ENCODE results near the gene AMER3. TPM values are rescaled to one million over a fixed set of nuclear protein-coding genes. Genes with fewer than 3 reads are reported as not detected.

Gene AMER3
- polyA plus RNA-seq, 1 donor = 0.03 TPM

DNA sequence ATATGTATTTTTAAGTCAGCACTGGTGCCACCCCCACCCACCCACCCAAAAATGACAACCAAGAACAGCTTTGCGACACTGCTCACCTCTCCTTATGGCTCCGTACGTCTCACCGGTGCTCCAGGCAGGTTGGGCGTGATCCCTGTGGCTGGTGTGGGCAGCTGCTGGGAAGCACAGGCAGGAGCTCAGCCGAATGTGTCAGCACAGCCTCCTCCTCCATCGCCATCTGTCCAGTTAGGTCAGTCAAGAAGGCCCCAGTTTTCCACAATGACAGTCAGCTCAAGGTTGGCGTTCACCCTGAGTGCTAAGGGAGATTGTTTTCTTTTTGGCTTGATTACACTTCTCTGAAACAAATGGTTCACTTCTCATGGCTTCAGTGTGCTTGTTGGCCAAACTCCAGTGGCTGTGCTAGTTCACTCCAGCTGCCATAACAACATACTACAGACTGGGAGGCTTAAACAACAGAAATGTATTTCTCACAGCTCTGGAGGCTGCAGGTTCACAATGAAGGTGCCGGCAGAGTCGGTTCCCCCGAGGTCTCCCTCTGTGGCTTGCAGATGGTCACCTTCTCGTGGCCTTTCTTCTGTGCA is 30.2 kb downstream of the AMER3 start:
- DNase-seq = no peak

DNA sequence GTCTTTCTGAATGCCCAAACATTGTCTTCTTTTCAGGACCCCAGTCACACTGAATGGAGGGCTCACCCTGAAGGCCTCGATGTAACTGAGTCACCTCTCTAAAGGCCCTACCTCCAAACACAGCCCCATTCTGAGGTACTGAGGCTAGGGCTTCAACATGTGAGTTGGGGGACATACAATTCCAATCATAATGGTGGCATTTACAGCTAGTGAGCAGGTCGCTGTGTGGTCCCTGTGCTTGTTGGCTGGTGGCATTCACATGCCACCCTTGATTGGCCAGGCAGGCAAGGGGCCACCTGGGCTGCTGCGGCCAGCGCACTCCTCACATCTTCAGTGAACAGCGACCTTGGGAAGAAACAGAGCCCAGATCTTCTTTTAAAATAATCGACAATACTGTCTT is 30.7 kb downstream of the AMER3 start:
- DNase-seq = no peak

DNA sequence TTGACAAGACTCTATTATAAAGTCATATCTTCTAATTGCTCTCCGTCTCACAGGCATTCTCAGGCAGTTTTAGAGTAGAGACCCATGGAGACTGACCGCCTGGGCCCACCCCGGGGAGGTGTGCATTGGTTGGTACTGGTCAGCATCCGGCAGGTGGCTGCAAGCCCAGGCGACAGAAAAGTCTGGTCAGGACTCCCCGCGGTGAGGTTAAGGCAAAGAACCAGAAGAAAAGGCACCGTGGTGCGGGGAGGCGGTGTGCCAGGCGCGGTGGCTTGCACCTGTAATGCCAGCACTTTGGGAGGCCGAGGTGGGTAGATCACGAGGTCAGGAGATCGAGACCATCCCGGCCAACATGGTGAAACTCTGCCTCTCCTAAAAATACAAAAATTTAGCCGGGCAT is 32.5 kb downstream of the AMER3 start:
- DNase-seq = no peak

DNA sequence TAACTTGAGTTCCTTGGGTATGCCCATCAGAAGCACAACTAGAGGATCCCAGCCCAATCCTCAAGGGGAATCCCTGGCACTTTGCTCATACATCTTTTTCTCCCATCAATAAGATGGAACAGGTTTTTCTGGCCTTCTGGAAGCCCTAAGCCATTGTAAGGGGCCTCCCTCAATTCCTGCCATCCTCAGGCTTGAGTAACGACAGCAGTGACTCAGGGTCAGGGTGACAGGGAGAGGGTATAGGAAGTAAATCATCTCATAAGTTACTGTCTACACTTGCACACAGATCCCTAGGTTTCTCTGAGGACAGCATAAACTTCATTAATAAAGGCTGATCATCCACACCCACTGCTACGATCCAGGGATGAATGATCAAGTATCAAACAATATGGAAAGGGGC is 35.0 kb downstream of the AMER3 start:
- no peak for DNase-seq

DNA sequence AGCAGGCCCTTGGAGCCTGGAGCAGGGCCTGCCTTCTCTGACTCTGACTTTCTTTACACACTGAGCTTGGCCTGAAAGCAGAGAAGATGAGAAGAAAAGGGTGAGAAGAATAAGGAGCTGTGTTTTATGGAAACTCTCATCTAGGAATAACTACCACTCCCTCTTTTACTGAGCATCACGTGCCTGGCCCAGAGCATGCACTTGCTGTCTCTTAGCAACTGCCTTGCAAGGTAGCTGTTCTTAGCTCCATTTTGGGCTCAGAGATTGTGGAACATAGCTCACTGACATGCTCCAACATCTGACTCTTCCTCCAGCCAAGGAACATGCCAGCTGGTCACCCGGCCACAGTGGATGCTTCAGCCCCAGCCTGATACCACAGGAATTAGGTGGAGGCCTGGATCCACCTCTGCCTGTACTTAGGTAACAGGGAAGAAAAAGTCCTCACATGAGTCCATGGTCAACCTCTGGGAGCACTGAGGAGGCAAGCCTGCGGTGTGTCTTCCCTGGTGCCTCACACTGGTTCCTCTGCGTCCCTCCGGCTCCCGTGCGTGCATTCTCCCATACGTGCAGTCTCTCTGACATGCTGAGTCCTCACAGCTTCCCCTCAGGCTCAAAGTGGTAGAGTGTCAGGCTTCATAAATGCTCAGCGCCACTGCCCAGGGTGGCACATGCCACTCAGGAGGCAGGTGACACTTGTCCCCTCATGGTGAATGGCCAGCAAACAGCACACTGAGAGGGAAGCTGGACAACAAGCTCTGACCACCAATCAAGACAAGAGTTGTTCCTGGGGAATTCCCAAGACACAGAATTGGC is 35.7 kb downstream of the AMER3 start:
- DNase-seq = no peak

DNA sequence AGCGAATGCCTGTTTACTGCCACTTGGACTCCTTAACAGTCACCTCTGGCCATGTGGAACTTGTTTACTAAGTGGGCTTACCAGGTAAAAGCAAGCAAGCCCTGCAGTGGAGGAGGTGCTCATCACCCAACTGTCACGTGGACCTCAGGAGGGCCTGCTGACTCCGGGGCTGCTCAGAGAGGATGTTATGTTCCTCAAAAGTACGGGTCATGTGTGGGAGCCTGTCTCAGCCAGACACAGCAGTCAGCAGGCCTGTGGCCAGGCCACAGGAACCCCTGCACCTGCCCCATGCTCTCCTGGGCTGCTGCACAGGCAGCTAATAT is 36.2 kb downstream of the AMER3 start:
- DNase-seq = no peak

DNA sequence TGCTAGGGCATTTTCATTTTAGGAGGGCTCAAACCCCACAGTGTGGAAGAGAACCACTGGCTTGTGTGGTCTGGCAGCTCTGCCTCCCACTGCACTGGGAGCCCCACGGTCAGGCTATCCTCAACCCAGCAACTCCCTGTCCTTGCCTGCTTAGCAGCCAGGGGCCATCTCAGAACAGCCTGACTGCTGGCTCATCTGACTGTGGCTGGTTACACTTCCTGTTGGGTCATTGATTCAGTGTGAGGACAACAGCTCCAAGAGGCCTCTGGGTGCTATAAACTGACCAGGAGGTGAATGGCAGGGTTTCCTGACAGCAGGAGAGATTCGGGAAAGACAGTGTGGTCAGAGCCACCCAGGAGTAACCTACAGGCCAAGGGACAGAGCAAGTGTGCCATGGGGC is 40.1 kb downstream of the AMER3 start:
- DNase-seq = no peak

DNA sequence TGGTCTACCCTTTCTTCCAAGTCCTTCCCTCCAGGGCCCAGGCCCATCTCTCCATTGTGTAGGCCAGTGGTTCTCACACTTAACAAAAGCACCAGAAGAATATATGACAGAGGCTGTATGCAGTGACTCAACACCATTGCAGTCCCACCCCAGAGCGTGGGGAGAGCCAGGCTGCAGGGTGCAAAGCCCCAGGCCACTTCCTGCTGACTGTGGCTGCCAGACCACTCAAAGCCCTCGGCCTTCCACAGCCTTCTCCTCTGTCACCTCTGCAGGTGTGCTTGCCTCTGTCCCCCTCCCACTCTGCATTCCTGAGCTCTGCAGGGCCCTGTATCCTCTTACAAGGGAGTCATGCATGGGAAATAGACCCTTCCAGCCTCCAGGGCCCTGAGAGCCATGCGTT is 41.0 kb downstream of the AMER3 start:
- DNase-seq = peak; percentile 64

DNA sequence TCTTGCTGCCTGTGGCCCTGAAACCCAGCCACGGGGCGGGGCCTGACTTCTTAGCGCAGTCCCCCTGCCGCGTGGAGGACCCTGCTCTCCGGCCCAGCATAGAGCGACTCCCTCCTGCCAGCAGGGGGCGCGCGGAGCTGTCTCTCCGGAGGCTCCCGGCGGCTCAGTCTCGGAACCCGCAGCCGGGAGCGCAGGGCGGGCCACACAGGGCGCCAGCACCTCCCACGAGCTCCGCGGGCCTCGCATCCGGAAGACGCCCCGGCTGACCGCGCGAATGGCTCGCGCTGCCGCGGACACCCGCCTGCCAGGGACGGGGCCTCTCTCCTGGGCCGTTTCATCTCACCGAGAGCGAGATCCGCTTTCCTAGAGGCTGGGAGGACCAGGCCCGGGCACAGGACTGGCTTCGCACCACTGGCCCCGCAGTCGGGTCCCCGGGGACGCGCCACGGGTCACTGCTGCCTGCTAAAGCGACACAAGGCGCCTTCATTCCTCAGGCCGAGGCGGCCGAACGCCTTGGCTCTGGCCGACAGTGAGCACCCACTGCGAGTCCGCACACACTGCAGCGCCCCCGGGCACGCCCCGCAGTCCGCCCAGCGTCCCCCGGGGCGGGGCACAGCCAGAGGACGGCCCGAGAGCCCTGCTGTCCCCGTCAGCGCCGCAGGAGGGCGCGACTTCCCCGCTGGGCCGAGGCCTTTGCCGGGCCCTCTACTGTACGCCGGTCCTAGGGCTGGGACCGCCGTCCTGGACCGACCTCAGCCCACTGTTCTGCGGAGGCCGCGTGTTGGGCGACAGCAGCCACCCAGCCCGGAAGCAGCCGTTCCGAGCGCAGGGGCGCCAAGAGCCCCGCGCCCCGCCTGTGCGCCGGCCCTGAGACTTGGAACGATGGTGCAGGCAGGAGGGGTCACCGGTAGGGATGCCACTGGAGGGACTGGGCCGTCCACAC is 42.4 kb downstream of the AMER3 start:
- DNase-seq = peak; percentile 90

DNA sequence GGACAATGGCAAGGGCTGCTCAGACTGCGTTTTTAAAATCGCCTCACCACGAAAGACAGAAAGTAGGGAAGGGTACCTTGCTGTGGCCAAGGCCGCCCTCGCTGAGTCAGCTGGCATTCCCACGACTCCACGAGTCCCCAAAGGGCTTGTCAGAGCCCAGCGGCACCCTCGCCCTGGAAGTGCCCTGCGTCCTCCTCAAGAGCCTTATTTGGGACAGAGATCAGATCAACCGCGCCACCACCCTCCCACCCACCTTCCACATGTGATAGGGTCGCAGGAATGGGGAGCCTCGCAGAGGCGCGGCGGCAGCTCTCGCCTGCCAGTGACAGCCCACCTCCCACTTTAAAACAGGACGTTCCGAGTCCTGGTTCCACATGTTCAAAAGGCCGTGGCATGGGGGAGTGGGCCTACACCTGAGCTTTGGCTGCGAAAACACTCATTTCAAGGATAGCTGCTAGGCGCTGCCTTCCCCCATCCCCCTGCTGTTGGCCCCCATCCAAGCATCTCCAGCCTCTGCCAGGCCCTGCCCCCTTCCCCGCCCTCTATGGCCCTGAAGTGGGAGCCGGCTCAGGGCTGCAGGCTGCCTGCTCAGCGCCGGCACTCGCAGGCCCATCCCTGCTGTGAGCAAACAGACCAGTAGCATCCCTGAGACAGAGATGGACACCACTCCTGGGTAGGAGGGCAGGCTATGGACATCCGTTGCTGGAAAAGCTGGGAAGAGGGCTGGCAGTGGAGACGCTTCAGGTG is 43.3 kb downstream of the AMER3 start:
- peak; percentile 46 for DNase-seq

DNA sequence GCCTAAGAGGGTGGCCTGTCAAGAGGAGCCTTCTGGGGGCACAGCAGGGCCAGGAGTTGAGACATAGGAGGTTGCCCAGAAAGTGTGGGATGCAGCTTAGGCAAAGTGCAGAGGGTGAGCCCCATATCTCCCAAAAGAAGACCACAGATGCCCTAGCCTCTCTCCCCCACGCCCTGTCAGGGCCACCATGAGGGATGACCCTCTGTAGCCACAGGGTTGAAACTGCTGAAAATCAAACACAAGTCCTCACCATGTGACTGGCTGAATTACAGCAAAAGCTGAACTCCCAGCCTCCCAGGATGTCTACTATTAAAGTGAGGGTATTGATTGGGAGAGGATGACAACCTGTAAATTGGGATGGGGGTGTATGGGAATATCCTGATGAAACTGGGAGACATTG is 44.0 kb downstream of the AMER3 start:
- DNase-seq = no peak

DNA sequence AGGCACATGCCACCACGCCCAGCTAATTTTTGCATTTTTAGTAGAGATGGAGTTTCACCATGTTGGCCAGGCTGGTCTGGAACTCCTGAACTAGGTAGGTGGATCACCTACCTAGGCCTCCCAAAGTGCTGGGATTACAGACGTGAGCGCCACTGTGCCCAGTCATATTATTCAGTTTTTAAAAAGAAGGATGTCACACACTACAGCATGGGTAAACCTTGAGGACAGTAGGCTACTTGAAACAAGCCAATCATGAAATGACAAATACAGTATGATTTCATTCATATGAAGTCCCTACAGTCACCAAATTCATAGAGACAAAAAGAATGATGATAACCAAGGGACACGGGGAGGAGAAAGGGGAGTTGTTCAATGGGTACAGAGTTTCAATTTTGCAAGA is 50.3 kb downstream of the AMER3 start:
- DNase-seq = no peak

DNA sequence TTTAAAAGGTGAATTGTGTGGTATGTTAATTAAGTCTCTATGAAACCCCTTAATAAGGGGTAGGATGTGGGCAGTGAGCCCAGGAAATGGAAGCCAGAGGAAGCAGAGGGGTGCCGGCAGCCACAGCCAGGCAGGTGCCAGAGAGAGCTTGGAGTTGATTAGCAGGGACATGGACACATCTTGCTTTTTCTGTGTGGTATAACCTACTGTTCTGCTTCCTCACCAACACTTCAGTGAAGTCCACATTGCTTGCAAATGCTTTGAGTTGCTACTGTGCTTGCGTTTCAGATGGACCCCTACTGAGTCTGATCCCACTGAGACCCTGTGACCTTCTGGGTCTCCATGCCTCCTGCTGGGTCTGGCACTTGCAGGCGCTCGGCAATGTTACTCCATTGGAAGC is 51.0 kb downstream of the AMER3 start:
- no peak for DNase-seq

DNA sequence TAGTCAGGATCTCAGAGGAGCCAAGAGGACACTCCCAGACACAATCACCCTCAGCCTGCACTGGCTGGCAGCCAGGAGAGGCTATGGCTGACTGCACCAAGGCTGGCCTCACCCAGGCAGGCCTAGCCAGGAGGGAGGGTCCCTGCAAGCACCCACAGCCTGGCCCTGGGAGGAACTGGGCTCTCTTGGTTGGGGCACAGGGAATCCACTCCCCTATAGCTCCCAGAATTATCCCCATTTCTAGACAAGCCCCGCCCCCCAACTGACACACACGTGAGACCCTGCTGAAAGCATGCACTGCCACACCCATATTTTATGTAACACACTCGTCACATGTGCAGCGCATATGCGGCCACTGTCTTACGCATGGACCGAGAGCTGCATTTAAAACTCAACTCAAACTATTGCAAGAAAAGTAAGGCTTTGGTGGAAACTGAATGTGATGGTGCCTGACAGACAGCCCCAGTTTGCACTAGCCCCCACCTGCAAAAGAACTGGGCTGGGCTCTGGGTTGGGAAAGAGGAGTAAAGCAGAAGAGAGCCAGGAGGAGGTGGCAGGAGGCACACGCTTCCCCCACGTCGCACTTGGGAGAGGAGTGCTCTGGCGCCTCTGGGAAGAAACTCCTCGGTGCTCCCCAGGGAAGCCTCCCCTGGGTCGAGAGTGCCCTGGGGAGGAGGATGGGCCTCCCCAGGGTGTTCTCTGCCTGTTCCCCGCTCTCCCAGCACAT is 52.5 kb downstream of the AMER3 start:
- DNase-seq = no peak

DNA sequence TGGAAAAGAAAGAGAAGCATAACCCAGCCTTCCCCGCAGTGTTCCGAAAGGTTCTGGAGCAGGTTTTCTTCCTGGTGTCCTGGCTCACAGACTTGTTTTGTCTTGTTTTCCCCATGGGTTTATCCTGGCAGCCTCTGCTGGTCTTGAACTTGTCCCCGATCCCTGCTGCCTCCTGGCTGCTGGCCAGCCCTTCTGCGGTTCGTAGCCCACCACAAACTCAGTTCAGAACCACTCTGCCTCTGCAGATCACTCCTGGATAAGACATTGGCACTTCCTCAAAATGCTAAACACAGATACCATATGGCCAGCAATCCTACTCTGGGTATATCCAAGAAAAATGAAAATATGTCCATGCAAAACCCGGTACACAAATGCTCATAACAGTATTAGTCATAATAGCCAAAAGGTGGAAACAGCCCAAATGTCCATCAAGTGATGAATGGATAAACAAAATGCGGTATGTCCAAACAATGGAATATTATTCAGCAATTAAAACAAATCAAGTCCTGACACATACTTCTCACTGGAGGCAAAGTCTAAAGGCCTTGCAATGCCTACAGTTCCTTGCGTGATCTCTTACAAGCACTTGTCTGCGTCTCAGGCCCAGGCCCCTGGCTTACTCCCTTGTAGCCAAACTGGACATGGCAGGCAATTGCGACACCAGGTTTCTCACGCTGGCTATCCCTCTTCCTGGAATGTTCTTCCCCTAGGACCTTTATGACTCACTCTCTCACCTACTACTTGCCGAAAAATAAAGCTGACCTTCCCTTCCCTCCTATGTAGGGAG is 53.3 kb downstream of the AMER3 start:
- DNase-seq = no peak

DNA sequence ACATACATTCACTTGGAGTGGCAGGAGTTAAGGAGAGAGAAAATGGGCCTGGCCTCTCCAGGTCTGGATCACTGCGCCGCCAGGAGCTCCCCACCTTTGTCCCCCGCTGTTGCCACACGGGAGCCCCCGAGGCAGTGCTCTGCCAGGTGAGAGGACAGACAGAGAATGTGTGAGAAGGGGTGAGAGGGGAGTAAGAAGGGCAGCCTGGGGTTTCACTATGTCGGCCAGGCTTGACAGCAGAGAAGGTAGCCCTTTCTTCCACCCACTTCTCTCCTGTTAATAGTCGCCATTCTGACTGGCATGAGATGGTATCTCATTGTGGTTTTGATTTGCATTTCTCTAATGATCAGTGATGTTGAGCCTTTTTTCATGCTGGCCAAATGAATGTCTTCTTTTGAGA is 55.1 kb downstream of the AMER3 start:
- no peak for DNase-seq

DNA sequence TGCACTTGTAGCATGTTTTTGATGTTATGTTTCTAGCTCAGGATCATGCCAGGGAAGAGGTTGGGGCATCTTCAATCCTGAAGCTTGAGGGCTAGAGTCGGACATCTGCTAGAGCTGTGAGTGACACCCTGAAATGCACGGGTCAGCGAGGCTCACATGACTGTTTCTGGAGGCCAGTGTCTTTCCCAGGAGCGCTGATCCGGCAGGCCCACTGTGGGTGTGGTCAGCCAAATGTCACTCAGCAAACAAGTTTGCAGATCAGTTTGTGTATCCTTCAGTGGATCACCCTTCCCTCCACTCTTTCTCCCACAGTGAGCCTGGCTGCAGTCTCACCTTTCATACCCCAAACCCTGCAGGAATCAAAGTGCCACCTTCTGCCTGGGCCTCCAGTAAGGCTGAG is 58.4 kb downstream of the AMER3 start:
- no peak for DNase-seq

DNA sequence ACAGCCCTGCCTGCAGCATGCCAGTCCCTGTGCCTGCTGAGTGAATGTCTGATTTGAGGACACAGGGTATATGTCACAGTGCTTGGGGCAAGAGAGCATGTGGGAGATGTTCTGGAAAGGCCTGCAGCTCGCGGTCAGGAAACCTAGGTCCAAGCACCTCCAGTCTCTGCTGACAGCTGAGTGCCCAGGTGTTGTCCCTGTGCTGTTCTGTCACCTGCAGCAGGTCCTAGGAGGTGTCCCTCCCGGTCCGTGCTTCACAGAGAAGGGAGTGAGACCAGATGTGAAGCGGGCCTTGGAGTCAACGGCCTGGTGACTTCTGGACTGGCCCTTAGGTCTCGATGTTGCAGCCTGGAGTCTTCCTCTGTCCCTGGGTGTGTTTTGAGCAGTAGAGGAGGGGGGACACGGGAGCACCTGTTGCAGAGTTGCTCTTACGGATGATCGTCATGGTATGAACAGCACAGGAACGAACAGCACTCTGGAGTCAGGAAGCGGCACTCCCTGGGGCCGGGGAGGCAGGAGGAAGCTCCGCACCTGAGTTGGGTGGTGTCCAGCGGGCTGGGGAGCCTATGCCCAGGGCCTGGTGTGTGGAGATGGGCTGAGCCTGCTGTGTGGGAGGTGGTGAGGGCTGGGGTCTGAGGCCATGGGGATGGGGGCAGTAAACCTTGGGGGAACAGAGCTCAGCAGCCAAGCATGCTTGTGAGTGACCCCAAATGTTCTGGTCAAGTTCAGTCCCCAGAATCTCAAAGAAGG is 59.8 kb downstream of the AMER3 start:
- DNase-seq = no peak
